ENCODE data around the gene OGT. TPM values are rescaled to one million over a fixed set of nuclear protein-coding genes. Genes with fewer than 3 reads are reported as not detected.
"Not testable (repeated sequence)": the region's sequence is repeated elsewhere in the genome, so short reads cannot be mapped to it uniquely, and the experiment has no call there.

Gene OGT
- total and polyA plus RNA-seq, 5 donors: 30.3 to 94.4 (median 69.3) TPM

DNA sequence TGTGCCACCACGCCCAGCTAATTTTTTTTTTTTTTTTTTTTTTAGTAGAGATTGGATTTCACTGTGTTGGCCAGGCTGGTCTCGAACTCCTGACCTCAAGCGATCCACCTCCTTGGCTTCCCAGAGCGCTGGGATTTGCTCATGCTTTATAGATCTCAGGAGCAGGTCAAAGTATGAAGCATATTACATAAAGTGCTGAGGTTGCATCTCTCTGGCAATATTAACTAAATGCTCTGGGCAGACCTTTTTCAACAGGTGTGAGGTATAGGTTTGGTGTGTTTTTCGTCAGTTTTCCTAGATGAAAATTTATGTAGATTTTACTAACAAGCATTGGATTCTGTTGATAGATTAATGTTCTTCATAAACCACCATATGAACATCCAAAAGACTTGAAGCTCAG lies 26.0 kb downstream of the OGT start:
- ATAC-seq (no peak), DNase-seq (no peak)
- Histone ChIP-seq H3K27ac (ENCODE audit: low read length) (no peak overlapping the region), H3K9me3 (ENCODE audit: control insufficient read depth, low read length) (no peaks in the 10 kb centered on the region), H3K4me3 (ENCODE audit: low read length) (no peak overlapping the region), H3K27me3 (ENCODE audit: control insufficient read depth, insufficient read depth) (no peaks in the 10 kb centered on the region), H3K4me1 (ENCODE audit: control insufficient read depth, insufficient read depth, low read length) (no peaks in the 10 kb centered on the region)
- 97% methylated on average over 5 of the region's 5 CpGs for WGBS
- intact Hi-C loops (cut with DNase I): loop anchor here in 1 of 4 donors (10.0 kb wide), 1 partner anchor 164 kb away; no protein-coding TSS in a partner anchor

- intact Hi-C loops (cut with DNase I): loop anchor here in 1 of 4 donors (10.0 kb wide), 1 partner anchor 165 kb away; no protein-coding TSS in a partner anchor
- ATAC-seq; H3K4me3 ChIP-seq (ENCODE audit: low read length): not testable (repeated sequence)
Measured at GRCh38 chrX:71559773-71560172, 26.9 kb downstream of the OGT start.

DNA sequence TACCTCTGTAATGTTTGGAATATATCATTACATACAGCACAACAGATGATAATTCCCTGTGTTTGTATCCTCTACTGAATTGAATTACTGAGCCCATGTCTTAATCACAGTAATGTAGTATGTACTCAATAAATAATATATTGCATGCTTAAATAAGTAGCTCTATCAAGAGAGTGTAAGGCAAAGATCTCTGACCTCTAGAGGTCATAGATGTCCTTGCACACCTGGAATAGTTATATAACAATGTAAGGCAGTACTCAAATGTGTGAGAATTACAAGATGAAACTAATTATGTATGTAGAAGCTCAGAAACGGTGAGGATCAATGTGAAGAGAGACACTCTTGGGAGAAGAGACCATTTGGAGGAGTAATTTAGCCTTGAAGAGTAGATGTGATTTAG lies 31.0 kb downstream of the OGT start:
- peaks cover 1% of the 10 kb centered on the region for H3K4me1 ChIP-seq (ENCODE audit: control insufficient read depth, insufficient read depth, low read length)
- no peaks in the 10 kb centered on the region for H3K27me3 ChIP-seq (ENCODE audit: control insufficient read depth, insufficient read depth)
- no peaks in the 10 kb centered on the region for H3K9me3 ChIP-seq (ENCODE audit: control insufficient read depth, low read length)
- 70% methylated on average over 1 of the region's 1 CpG for WGBS
- H3K27ac ChIP-seq (ENCODE audit: low read length): no peak overlapping the region
- ATAC-seq (no peak), DNase-seq (no peak)
- H3K4me3 ChIP-seq (ENCODE audit: low read length): no peak overlapping the region
- intact Hi-C loops (cut with DNase I): no loop called here

More at GRCh38 chrX:71559773-71560172, 26.9 kb downstream of the OGT start:
- not testable (repeated sequence) for H3K9me3 ChIP-seq (ENCODE audit: control insufficient read depth, low read length); H3K4me1 ChIP-seq (ENCODE audit: control insufficient read depth, insufficient read depth, low read length); H3K27ac ChIP-seq (ENCODE audit: low read length); H3K27me3 ChIP-seq (ENCODE audit: control insufficient read depth, insufficient read depth); DNase-seq
- 96% methylated on average over 6 of the region's 6 CpGs for WGBS

DNA sequence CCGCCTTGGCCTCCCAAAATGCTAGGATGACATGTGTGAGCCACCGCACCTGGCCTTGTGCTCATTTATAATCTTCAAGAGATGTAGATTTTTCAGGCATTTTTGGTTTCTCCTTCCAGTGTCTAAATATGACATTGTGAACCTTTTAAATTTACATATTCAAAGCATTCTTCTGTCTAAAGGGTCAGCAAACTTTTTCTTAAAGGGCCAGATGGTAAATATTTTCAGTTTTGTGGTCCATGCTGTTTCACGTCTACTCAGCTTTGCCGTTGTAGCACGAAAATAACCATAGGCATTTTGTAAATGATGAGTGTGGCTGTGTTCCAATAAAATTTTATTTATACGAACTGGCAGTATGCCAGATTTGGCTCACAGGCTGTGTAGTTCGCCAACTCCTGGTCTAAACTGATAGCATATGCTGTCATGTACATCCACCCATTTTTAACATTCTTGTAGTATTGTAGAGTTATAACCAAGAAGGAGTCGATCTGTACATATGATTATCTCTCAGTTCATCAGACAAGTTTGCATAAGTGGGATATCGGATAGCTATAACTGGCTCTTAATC lies 32.7 kb downstream of the OGT start:
- DNase-seq: no peak
- H3K27me3 ChIP-seq (ENCODE audit: control insufficient read depth, insufficient read depth): no peaks in the 10 kb centered on the region
- H3K27ac ChIP-seq (ENCODE audit: low read length): no peak overlapping the region
- H3K4me1 ChIP-seq (ENCODE audit: control insufficient read depth, insufficient read depth, low read length): peaks cover 1% of the 10 kb centered on the region
- no peaks in the 10 kb centered on the region for H3K9me3 ChIP-seq (ENCODE audit: control insufficient read depth, low read length)
- ATAC-seq: no peak
- H3K4me3 ChIP-seq (ENCODE audit: low read length): no peak overlapping the region
- 57% methylated on average over 9 of the region's 9 CpGs for WGBS
- intact Hi-C loops (cut with DNase I): no loop called here

DNA sequence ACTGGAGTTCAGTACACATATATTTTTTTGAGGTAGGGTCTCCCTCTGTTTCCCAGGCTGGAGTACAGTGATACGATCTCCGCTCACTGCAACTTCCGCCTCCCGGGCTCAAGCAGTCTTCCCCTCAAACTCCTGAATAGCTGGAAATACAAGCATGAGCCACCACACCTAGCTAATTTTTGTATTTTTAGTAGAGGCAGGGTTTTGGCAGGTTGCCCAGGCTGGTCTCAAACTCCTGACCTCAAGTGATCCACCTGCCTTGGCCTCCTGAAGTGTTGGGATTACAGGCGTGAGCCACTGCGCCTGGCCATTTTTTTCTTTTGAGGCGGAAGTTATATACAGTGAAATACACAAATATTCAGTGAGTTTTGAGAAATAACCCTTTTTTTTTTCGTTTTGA lies 38.5 kb downstream of the OGT start:
- ATAC-seq; DNase-seq; H3K27me3 ChIP-seq (ENCODE audit: control insufficient read depth, insufficient read depth); H3K27ac ChIP-seq (ENCODE audit: low read length); intact Hi-C loops (cut with DNase I); H3K4me1 ChIP-seq (ENCODE audit: control insufficient read depth, insufficient read depth, low read length); H3K4me3 ChIP-seq (ENCODE audit: low read length); H3K9me3 ChIP-seq (ENCODE audit: control insufficient read depth, low read length): not testable (repeated sequence)
- WGBS: 79% methylated on average over 8 of the region's 8 CpGs

GRCh38 chrX:71573590-71573989 lies 40.7 kb downstream of the OGT start:
- H3K4me1 ChIP-seq (ENCODE audit: control insufficient read depth, insufficient read depth, low read length): no peaks in the 10 kb centered on the region
- no peak overlapping the region for H3K27ac ChIP-seq (ENCODE audit: low read length)
- DNase-seq: no peak
- no peaks in the 10 kb centered on the region for H3K27me3 ChIP-seq (ENCODE audit: control insufficient read depth, insufficient read depth)
- no peak overlapping the region for H3K4me3 ChIP-seq (ENCODE audit: low read length)
- 90% methylated on average over 2 of the region's 2 CpGs for WGBS
- intact Hi-C loops (cut with DNase I): no loop called here
- no peaks in the 10 kb centered on the region for H3K9me3 ChIP-seq (ENCODE audit: control insufficient read depth, low read length)
- ATAC-seq: no peak

DNA sequence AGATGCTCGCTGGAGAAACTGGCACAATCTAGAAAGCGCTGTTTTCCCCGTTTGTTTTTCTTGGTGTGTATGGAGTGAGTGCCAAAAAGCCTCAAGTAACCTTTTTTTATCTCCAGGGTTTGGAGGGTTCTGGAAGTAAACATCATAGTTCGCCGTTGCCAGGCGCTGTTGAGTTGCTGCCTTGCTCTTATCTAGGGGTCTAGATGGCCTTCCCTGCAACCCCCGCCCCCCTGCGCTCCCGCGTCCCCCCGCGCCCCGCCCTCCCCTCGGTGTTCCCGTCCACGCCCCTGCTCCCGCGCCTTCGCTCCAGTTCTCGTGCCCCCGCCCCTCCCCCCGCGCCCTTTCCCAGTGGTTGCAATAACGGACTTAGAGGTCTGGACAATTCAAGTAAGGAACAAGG lies 44.8 kb downstream of the OGT start:
- no peaks in the 10 kb centered on the region for H3K9me3 ChIP-seq (ENCODE audit: control insufficient read depth, low read length)
- 76% methylated on average over 24 of the region's 24 CpGs for WGBS

DNA sequence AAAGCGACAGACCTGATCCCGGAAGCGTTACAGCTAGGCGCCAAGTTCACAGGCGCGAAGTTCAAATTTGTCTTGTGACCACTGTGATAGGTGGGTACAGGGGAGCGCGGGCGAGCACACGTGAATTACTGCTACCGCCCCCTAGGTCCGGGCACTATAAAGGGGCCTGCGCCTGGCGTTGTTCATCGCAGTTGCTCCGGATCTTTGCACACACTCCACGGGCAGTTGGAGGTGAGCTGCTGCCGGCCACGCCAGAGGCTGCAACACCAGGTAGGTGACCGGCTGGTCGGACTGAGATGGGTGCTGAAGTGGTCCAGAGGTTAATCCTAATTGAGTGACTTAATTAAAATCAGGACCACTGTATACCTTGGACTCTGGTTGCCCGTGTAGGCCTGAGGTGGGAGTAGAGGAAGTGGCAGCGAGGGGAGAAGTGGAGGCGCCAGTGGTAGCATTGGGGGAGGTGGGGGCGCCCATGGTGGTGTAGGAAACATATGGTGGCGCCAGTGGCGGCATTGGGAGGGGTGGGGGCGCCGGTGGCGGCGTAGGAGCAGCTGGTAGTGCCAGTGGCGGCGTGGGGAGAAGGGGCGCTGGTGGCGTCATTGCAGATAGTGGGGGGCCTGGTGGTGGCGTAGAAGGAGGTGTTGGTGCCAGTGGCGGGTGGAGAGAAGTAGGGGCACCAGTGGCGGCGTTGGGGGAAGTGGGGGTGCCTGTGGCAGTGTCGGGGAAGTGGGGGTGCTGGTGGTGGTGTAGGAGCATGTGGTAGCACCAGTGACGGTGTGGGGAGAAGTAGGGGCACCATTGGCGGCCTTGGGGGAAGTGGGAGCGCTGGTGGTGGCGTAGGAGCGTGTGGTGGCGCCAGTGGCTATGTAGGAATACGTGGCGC lies 45.6 kb downstream of the OGT start, which contains the start of gene GCNA:
TSS of gene GCNA (plus strand) at position 185 of the 883 bp plus-strand sequence. CDS start 2,385 bp downstream, outside the sequence.
- WGBS: 98% methylated on average over 48 of the region's 48 CpGs
- ATAC-seq: peak; percentile 36
- no peaks in the 10 kb centered on the region for H3K9me3 ChIP-seq (ENCODE audit: control insufficient read depth, low read length)
- no peak within 1 kb of the TSS for H3K4me3 ChIP-seq (ENCODE audit: low read length)
- no peaks in the 10 kb centered on the region for H3K27me3 ChIP-seq (ENCODE audit: control insufficient read depth, insufficient read depth)
- peak in 1 of 3 donors; percentile 55 for DNase-seq
- H3K4me1 ChIP-seq (ENCODE audit: control insufficient read depth, insufficient read depth, low read length): no peaks in the 10 kb centered on the region
- intact Hi-C loops (cut with DNase I): no loop called here
- H3K27ac ChIP-seq (ENCODE audit: low read length): no peak within 1 kb of the TSS

More for the DNA sequence above, 44.8 kb downstream of the OGT start:
- H3K4me1 ChIP-seq (ENCODE audit: control insufficient read depth, insufficient read depth, low read length): no peaks in the 10 kb centered on the region
- H3K27me3 ChIP-seq (ENCODE audit: control insufficient read depth, insufficient read depth): no peaks in the 10 kb centered on the region
- intact Hi-C loops (cut with DNase I): no loop called here
- H3K4me3 ChIP-seq (ENCODE audit: low read length): no peak overlapping the region
- DNase-seq: peak; percentile 33 to 78 (median 73)
- ATAC-seq: peak; percentile 59 to 62
- no peak overlapping the region for H3K27ac ChIP-seq (ENCODE audit: low read length)

DNA sequence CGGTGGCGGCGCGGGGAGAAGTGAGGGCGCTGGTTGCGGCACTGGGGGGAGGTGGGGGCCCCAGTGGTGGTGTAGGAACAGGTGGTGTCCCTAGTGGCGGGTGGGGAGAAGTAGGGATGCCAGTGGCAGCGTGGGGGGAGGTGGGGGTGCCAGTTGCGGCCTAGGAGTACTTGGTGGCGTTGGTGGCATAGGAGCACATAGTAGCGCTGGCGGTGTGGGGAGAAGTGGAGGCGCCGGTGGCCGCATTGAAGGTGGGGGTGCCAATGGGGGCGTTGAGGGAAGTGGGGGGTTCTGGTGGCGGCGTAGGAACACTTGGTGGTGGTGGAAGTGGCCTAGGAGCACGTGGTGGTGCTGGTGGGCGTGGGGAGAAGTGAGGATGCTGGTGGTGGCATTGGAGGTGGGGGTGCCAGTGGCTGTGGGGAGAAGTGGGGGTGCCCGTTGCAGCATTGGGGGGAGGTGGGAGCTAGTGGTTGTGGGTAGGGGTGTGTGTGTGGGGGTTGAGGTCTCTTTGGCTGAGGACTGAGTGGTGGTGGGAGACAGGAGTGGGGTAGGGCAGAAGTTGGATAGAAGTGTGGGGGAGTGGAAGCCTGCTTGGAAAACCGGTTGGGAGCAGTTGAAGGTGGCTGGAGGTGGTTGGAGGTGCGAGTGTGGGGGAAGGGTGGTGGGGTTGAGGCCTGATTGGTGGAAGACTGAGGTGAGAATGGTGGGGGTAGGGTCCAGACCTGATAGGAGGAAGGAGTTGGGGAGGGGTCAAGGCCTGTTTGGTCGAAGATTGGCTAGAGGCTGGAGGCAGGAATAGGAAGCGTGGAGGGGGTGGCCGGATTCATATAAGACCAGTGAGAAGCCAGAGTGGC lies 46.5 kb downstream of the OGT start:
- no peaks in the 10 kb centered on the region for H3K9me3 ChIP-seq (ENCODE audit: control insufficient read depth, low read length)
- no peaks in the 10 kb centered on the region for H3K4me1 ChIP-seq (ENCODE audit: control insufficient read depth, insufficient read depth, low read length)
- DNase-seq (no peak), ATAC-seq (peak in 1 of 2 donors; percentile 7)
- no peak overlapping the region for H3K4me3 ChIP-seq (ENCODE audit: low read length)
- H3K27ac ChIP-seq (ENCODE audit: low read length): no peak overlapping the region
- no peaks in the 10 kb centered on the region for H3K27me3 ChIP-seq (ENCODE audit: control insufficient read depth, insufficient read depth)
- 95% methylated on average over 25 of the region's 26 CpGs for WGBS
- intact Hi-C loops (cut with DNase I): no loop called here

DNA sequence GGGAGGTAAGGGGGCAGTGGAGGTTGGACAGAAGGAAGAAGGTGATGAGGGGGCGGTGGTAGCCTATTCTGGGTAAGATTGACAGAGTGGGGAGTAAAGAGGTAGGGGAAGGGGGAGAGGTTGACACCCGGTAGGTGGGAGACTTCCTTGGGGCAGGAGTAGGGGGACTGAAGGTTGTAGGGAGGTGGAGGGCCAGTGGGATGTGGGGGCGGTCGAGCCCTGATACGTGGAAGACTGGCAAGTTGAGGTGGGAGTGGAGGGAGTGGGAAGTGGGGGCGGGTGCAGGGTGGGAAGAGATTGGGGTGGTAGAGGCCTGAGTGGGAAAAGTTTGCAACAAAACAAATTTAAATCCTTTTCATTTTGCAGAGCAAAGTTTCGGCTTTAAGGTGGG lies 47.1 kb downstream of the OGT start:
- no peak for DNase-seq
- intact Hi-C loops (cut with DNase I): no loop called here
- 81% methylated on average over 7 of the region's 7 CpGs for WGBS
- H3K27me3 ChIP-seq (ENCODE audit: control insufficient read depth, insufficient read depth): no peaks in the 10 kb centered on the region
- H3K27ac ChIP-seq (ENCODE audit: low read length): no peak overlapping the region
- no peaks in the 10 kb centered on the region for H3K9me3 ChIP-seq (ENCODE audit: control insufficient read depth, low read length)
- no peak for ATAC-seq
- no peaks in the 10 kb centered on the region for H3K4me1 ChIP-seq (ENCODE audit: control insufficient read depth, insufficient read depth, low read length)
- H3K4me3 ChIP-seq (ENCODE audit: low read length): no peak overlapping the region
